Measurements from ENCODE around the gene LRRC66. TPM values are rescaled to one million over a fixed set of nuclear protein-coding genes. Genes with fewer than 3 reads are reported as not detected.

Gene LRRC66
- total and polyA plus RNA-seq, 2 of the 8 experiments (the other 6 are each of a cell fraction or from before 2014, with no cell fraction given): 0.05 to 0.11 TPM

DNA sequence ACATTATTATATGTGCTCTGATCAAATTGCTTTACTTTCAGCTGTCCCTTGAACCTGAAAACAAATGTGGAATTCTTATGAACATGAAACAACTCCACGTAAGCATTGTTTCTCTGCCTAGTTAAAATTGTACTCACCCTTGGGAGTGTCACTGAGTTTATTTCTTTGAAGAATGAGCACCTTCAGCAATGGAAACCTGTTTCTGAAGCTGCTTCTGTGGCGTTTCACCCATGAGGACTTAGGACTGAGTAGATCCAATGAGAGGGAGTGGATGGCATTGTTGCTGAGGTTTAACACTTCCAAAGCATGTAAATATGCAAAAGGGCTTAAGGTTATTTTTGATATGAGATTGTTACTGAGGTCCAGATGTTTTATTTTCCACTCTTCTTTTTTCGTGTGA is 3.2 kb downstream of the LRRC66 start:
- WGBS, 2 experiments (ENCODE audit: extremely low coverage in 1 of 2, insufficient coverage in 1 of 2, insufficient read length in 1 of 2, insufficient replicate concordance in 2 of 2, low coverage in 1 of 2, low lambda C conversion rate in 2 of 2, missing lambda C conversion rate in 1 of 2): 82% methylated on average over 3 of the region's 3 CpGs; no CpG with 5 or more reads in 1 of the 2 experiments
- Histone ChIP-seq H3K79me2 (ENCODE audit: control insufficient read depth in 1 of 2, insufficient read depth in 2 of 2, low read length in 2 of 2) (no peaks in the 10 kb centered on the region), H2BK20ac (ENCODE audit: low read length) (no peak overlapping the region), H3K56ac (replicated peaks; ENCODE audit: insufficient read length, low read depth, low read length) (no peak overlapping the region), H2AK5ac (ENCODE audit: low read depth, low read length) (no peak overlapping the region), H3K18ac (ENCODE audit: extremely low read depth, low read length) (no peak overlapping the region), H2BK15ac (ENCODE audit: low read length) (no peak overlapping the region), H3K9me3 (ENCODE audit: insufficient read depth in 2 of 2, low read depth in 1 of 2, low read length in 1 of 2) (no peaks in the 10 kb centered on the region), H2BK12ac (ENCODE audit: low read depth, low read length) (no peak overlapping the region), H3K4me2 (ENCODE audit: insufficient read depth in 1 of 2, low read depth in 2 of 2, low read length in 2 of 2) (no peak overlapping the region), H3K4me1 (replicated peaks in 1 of 4; ENCODE audit: control insufficient read depth in 3 of 4, insufficient read depth in 4 of 4, low read length in 3 of 4) (no peaks in the 10 kb centered on the region), H3K23ac (ENCODE audit: insufficient read length) (no peak overlapping the region), H3K79me1 (ENCODE audit: low read depth, low read length) (no peaks in the 10 kb centered on the region), H3K4ac (replicated peaks; ENCODE audit: insufficient read length, low read depth, low read length) (no peak overlapping the region), H2AFZ (ENCODE audit: low read length) (no peak overlapping the region), H2BK120ac (replicated peaks; ENCODE audit: low read depth, low read length) (no peak overlapping the region), H3K23me2 (ENCODE audit: low read depth, low read length) (no peaks in the 10 kb centered on the region), H4K8ac (ENCODE audit: extremely low read depth, insufficient read depth, low read length) (no peak overlapping the region), H3K27me3 (replicated peaks in 1 of 4; ENCODE audit: control insufficient read depth in 3 of 4, extremely low read depth in 1 of 4, insufficient read depth in 3 of 4, low read length in 3 of 4) (no peaks in the 10 kb centered on the region), H3K27ac (ENCODE audit: low read depth, low read length) (no peak overlapping the region), H3K14ac (ENCODE audit: insufficient read length) (no peak overlapping the region), H3K4me3 (ENCODE audit: extremely low read depth in 1 of 4, insufficient read depth in 2 of 4, low read depth in 3 of 4, low read length in 4 of 4) (no peak overlapping the region), H4K20me1 (replicated peaks in 1 of 2; ENCODE audit: control insufficient read depth in 1 of 2, insufficient read depth in 2 of 2, low read length in 2 of 2) (no peaks in the 10 kb centered on the region), H3K36me3 (ENCODE audit: control insufficient read depth in 2 of 4, insufficient read depth in 4 of 4, low read length in 3 of 4) (no peaks in the 10 kb centered on the region), H4K5ac (ENCODE audit: insufficient read length, low read depth, low read length) (no peak overlapping the region), H4K91ac (replicated peaks; ENCODE audit: insufficient read length, low read length) (no peak overlapping the region), H2BK5ac (ENCODE audit: low read depth, low read length) (no peak overlapping the region), H3K9ac (replicated peaks in 1 of 4; ENCODE audit: extremely low read depth in 1 of 4, low read depth in 3 of 4, low read length in 3 of 4) (no peak overlapping the region)
- ChIA-PET CTCF (ENCODE audit: partially characterized antibody) (interaction anchor here (1.0 to 2.4 kb wide), 2 partner anchors 120 to 186 kb away, joined by 3 to 13 read pairs; no protein-coding TSS in a partner anchor), POLR2A (ENCODE audit: partially characterized antibody) (no interaction called here)
- FAIRE-seq: no peak
- DNase-seq (ENCODE audit: low read depth in 1 of 2, low spot score in 2 of 2): no peak
